GM23338 (cell line): Measurements from ENCODE around the gene DPH1.

Experiments
- CREB1 ChIP-seq: fragments of 250-450 bp; sonication (Bioruptor Pico); IDR thresholded peaks from 2 replicates; pipeline ENCODE4 v1.5.0; 2020; ENCODE audit warnings: low read depth, mild to moderate bottlenecking, moderate library complexity
- CTCF ChIP-seq, 2 experiments: fragments of 200-600 bp in 1 of 2; sonication (generic) in 1 of 2; conservative IDR thresholded peaks; 2 replicates each; pipeline versions ENCODE4 v1.5.1 to v1.6.1; 2016 to 2017; ENCODE audit warnings: antibody characterized with exemption in 2 of 2, low read depth in 2 of 2, mild to moderate bottlenecking in 2 of 2, moderate library complexity in 1 of 2
- ETS1 ChIP-seq: IDR thresholded peaks from 2 replicates; pipeline ENCODE4 v1.6.1; 2016; ENCODE audit warnings: antibody characterized with exemption
- EZH2 ChIP-seq: fragments of 200-600 bp; sonication (generic); IDR thresholded peaks from one replicate; pipeline ENCODE4 v1.8.0; 2017; ENCODE audit warnings: antibody characterized with exemption, mild to moderate bottlenecking, low read depth; ENCODE audit not compliant: unreplicated experiment
- EZH2phosphoT487 ChIP-seq: fragments of 200-600 bp; sonication (generic); IDR thresholded peaks from one replicate; pipeline ENCODE4 v1.8.1; 2018; ENCODE audit warnings: antibody characterized with exemption; ENCODE audit not compliant: unreplicated experiment
- JUNB ChIP-seq: IDR thresholded peaks from one replicate; pipeline ENCODE4 v1.6.1; 2016; ENCODE audit warnings: antibody characterized with exemption; ENCODE audit not compliant: unreplicated experiment
- NANOG ChIP-seq: IDR thresholded peaks from 2 replicates; pipeline ENCODE4 v1.6.1; 2016; ENCODE audit warnings: antibody characterized with exemption, borderline replicate concordance
- POLR2AphosphoS5 ChIP-seq: IDR thresholded peaks from 2 replicates; pipeline ENCODE4 v1.6.1; 2016; ENCODE audit warnings: antibody characterized with exemption, low read depth
- REST ChIP-seq: IDR thresholded peaks from one replicate; pipeline ENCODE4 v1.6.1; 2018; ENCODE audit warnings: antibody characterized with exemption; ENCODE audit not compliant: unreplicated experiment
- STAT1 ChIP-seq: IDR thresholded peaks from one replicate; pipeline ENCODE4 v1.6.1; 2016; ENCODE audit warnings: antibody characterized with exemption; ENCODE audit not compliant: unreplicated experiment
- ZNF114 ChIP-seq: fragments of 250-450 bp; sonication (Bioruptor Pico); IDR thresholded peaks from 2 replicates; pipeline ENCODE4 v1.5.0; 2020; ENCODE audit warnings: mild to moderate bottlenecking, moderate library complexity
- ZNF331 ChIP-seq: fragments of 250-450 bp; sonication (Bioruptor Pico); IDR thresholded peaks from 2 replicates; pipeline ENCODE4 v1.5.0; 2020; ENCODE audit warnings: low read depth, mild to moderate bottlenecking, moderate library complexity

- 0 out of 4 replicates have a peak, but pooled peaks of 1 of the 2 experiments have one; percentile 7 for TF ChIP-seq CTCF (conservative IDR thresholded peaks at IDR 0.05; ENCODE audit: low read depth in 2 of 2)
- TF ChIP-seq EZH2, result no peak
- no peak for TF ChIP-seq REST
- TF ChIP-seq POLR2AphosphoS5, result no peak
- no peak for TF ChIP-seq CREB1 (CRISPR knock-in tag)
- TF ChIP-seq EZH2phosphoT487, result no peak
- no peak for TF ChIP-seq ZNF331 (CRISPR knock-in tag)
- no peak for TF ChIP-seq JUNB
- TF ChIP-seq ETS1, result no peak
- no peak for TF ChIP-seq STAT1
- TF ChIP-seq NANOG, result no peak
- no peak for TF ChIP-seq ZNF114 (CRISPR knock-in tag)
Measured at GRCh38 chr17:2002767-2003329, 27.1 kb upstream of the DPH1 start.
